HG02973 (cell line): Measurements from ENCODE around the gene TRIP6.
A peak's percentile ranks its signal among the peaks of the same experiment; 100 is the strongest.

Experiments used
- ATAC-seq: cut with Tn5 transposase; IDR thresholded peaks from one replicate; pipeline ENCODE4 v1.9.1; 2021; ENCODE audit warnings: moderate library complexity; ENCODE audit not compliant: unreplicated experiment

The TRIP6 gene

GRCh38 chr7:100888988-100889750, 22.0 kb downstream of the TRIP6 start, which contains the start of gene UFSP1:
TSS of gene UFSP1 (minus strand) at chr7:100889715. CDS start at chr7:100889271, 444 bp downstream.
- ATAC-seq, result peak; percentile 20

GRCh38 chr7:100890653-100891567, 23.7 kb downstream of the TRIP6 start:
- ATAC-seq, result no peak

- ATAC-seq, result no peak
These were observed 24.5 kb downstream of the TRIP6 start for GRCh38 chr7:100891568-100892247.

GRCh38 chr7:100892364-100893317, 25.5 kb downstream of the TRIP6 start:
- ATAC-seq, result no peak

- no peak for ATAC-seq
These were observed 26.2 kb downstream of the TRIP6 start for GRCh38 chr7:100893318-100893895.

- ATAC-seq, result no peak
These were observed 26.9 kb downstream of the TRIP6 start for GRCh38 chr7:100893910-100894721.

- no peak for ATAC-seq
These were observed 27.9 kb downstream of the TRIP6 start for GRCh38 chr7:100894860-100895700.

- no peak for ATAC-seq
These were observed 28.4 kb downstream of the TRIP6 start, which contains the start of gene ACHE for GRCh38 chr7:100895701-100895955. TSS of gene ACHE (minus strand) at chr7:100895888. CDS start at chr7:100894232, 1,656 bp downstream.

- no peak for ATAC-seq
These were observed 29.0 kb downstream of the TRIP6 start for GRCh38 chr7:100895956-100896731.

GRCh38 chr7:100896732-100897608, 29.8 kb downstream of the TRIP6 start:
- ATAC-seq, result no peak

- no peak for ATAC-seq
These were observed 30.7 kb downstream of the TRIP6 start for GRCh38 chr7:100897772-100898454.

- ATAC-seq, result no peak
These were observed 32.2 kb downstream of the TRIP6 start for GRCh38 chr7:100899432-100899831.

- no peak for ATAC-seq
These were observed 33.8 kb downstream of the TRIP6 start for GRCh38 chr7:100900978-100901377.

GRCh38 chr7:100901921-100902332, 34.7 kb downstream of the TRIP6 start:
- no peak for ATAC-seq

GRCh38 chr7:100902638-100903037, 35.5 kb downstream of the TRIP6 start:
- no peak for ATAC-seq

- ATAC-seq, result no peak
These were observed 41.3 kb downstream of the TRIP6 start for GRCh38 chr7:100908512-100908911.
